ENCODE results near the gene ATP1B2. TPM values are rescaled to one million over a fixed set of nuclear protein-coding genes. Genes with fewer than 3 reads are reported as not detected.
A peak's percentile ranks its signal among the peaks of the same experiment; 100 is the strongest.

Gene ATP1B2
- total RNA-seq, 1 experiment from 2014 or later = not detected

GRCh38 chr17:7685533-7686221 is 35.0 kb downstream of the ATP1B2 start:
- peak; percentile 90 for DNase-seq (ENCODE audit: low spot score)

- peak; percentile 82 for DNase-seq (ENCODE audit: low spot score)
Observed at GRCh38 chr17:7686222-7687071, 35.7 kb downstream of the ATP1B2 start.

GRCh38 chr17:7687072-7687907 is 36.6 kb downstream of the ATP1B2 start, which contains the start of gene TP53:
Gene TP53 (minus strand): TSS chr17:7687490. CDS start chr17:7676594, 10,896 bp downstream.
- peak; percentile 91 for DNase-seq (ENCODE audit: low spot score)

- peak; percentile 99 for DNase-seq (ENCODE audit: low spot score)
Observed at GRCh38 chr17:7687908-7688807, 37.4 kb downstream of the ATP1B2 start, which contains the start of gene WRAP53. Gene WRAP53 (plus strand): TSS chr17:7688477. CDS start chr17:7688649, 172 bp downstream.

GRCh38 chr17:7688808-7689316 is 38.1 kb downstream of the ATP1B2 start:
- no peak for DNase-seq (ENCODE audit: low spot score)

DNA sequence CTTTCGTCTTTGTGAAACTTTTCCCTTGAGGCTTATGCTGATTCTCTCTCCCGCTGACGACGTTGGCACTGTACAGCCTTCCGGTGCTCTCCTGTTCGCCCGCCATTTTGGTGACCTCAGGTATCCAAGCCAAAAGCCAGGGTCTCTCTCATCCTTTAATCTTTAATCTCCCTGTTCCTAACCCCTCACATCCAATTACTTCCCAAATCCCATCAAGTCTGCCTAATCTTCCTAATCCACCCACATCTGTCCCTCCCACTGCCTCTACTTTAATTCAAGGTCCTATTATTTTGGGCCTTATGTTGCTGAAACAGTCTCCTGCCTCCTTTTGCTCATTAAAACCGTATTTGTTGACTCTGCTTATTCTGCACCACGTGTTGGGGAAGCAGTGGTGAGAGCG is 44.9 kb downstream of the ATP1B2 start:
- DNase-seq (ENCODE audit: low spot score) = no peak

DNA sequence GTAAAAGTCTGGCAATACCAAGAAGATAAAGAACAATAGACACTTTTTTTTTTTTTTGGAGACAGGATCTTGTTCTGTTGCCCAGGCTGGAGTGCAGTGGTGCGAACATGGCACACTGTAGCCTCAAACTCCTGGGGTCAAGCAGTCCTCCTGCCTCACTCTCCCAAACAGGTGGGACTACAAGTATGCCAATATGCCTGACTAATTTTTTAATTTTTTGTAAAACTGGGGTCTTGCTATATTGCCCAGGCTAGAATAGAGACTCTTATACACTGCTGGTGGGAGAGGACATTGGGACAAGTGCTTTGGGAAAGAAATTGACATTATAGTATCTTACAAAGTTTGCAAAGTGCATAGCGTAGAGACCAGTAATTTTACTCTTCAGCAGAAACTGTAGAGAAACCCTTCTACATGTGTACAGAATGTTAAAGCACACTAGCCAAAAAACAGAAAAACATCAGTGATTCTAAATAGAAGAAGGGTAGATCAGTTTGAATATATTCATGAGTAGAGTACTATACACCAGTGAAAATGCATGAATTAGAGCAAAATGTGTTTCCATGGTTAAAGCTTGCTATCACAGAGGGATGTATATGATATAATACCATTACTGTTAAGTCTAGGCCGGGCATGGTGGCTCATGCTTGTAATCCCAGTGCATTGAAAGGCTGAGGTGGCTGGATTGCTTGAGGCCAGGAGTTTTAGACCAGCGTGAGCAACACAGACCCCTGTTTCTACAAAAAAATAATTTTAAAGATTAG is 47.3 kb downstream of the ATP1B2 start:
- no peak for DNase-seq (ENCODE audit: low spot score)

- no peak for DNase-seq (ENCODE audit: low spot score)
Observed at GRCh38 chr17:7700510-7700909, 49.8 kb downstream of the ATP1B2 start.

GRCh38 chr17:7701681-7702080 is 51.0 kb downstream of the ATP1B2 start:
- no peak for DNase-seq (ENCODE audit: low spot score)

GRCh38 chr17:7702776-7703175 is 52.0 kb downstream of the ATP1B2 start:
- DNase-seq (ENCODE audit: low spot score) = no peak

GRCh38 chr17:7703584-7704479 is 53.1 kb downstream of the ATP1B2 start:
- peak; percentile 38 for DNase-seq (ENCODE audit: low spot score)

GRCh38 chr17:7704601-7705268 is 54.0 kb downstream of the ATP1B2 start, which contains the start of gene EFNB3:
Gene EFNB3 (plus strand): TSS chr17:7705202. CDS start chr17:7705599, 397 bp downstream.
- peak; percentile 54 for DNase-seq (ENCODE audit: low spot score)

GRCh38 chr17:7705269-7706255 is 54.8 kb downstream of the ATP1B2 start:
- no peak for DNase-seq (ENCODE audit: low spot score)

GRCh38 chr17:7706631-7707354 is 56.1 kb downstream of the ATP1B2 start:
- no peak for DNase-seq (ENCODE audit: low spot score)
